Small intestine (tissue), 16 donors: ENCODE data around the gene LRG1. TPM values are rescaled to one million over a fixed set of nuclear protein-coding genes. Genes with fewer than 3 reads are reported as not detected.

ENCODE experiments used
- DNase-seq, 2 donors: peaks; one replicate each; pipeline versions ENCODE4 v3.0.0 to v3.0.0-alpha.2; 2013
- FAIRE-seq: peaks from 2 replicates; lab custom pipeline; 2012; peaks lifted over from hg19 to GRCh38; lab: Jason Lieb, UNC
- H3K27ac ChIP-seq, 3 donors: one replicate each; pipeline ENCODE4 v1.5.1; 2013; ENCODE audit warnings: low read length in 2 of 3, mild to moderate bottlenecking in 2 of 3, control low read depth in 1 of 3, inconsistent platforms in 1 of 3, low read depth in 1 of 3, moderate library complexity in 1 of 3
- H3K27me3 ChIP-seq, 3 donors: one replicate each; pipeline ENCODE4 v1.6.1; 2013; ENCODE audit warnings: low read length in 3 of 3, inconsistent platforms in 1 of 3; ENCODE audit not compliant: control insufficient read depth in 3 of 3, insufficient read depth in 3 of 3
- H3K36me3 ChIP-seq, 3 donors: one replicate each; pipeline ENCODE4 v1.6.1; 2013; ENCODE audit warnings: low read length in 3 of 3, inconsistent platforms in 1 of 3, low read depth in 1 of 3, mild to moderate bottlenecking in 1 of 3, moderate library complexity in 1 of 3; ENCODE audit not compliant: control insufficient read depth in 3 of 3, insufficient read depth in 2 of 3
- H3K4me1 ChIP-seq, 3 donors: one replicate each; pipeline ENCODE4 v1.6.1; 2013; ENCODE audit warnings: low read length in 2 of 3, inconsistent platforms in 1 of 3, low read depth in 1 of 3, mild to moderate bottlenecking in 1 of 3, moderate library complexity in 1 of 3; ENCODE audit not compliant: control insufficient read depth in 3 of 3, insufficient read depth in 2 of 3
- H3K4me3 ChIP-seq, 3 donors: one replicate each; pipeline ENCODE4 v1.5.1; 2013; ENCODE audit warnings: low read length in 3 of 3, control low read depth in 1 of 3, inconsistent platforms in 1 of 3, low read depth in 1 of 3, mild to moderate bottlenecking in 1 of 3, moderate library complexity in 1 of 3
- H3K9me3 ChIP-seq, 2 donors: one replicate each; pipeline ENCODE4 v1.6.1; 2013; ENCODE audit warnings: low read depth in 1 of 2, low read length in 1 of 2; ENCODE audit not compliant: control insufficient read depth in 2 of 2, insufficient read depth in 1 of 2
- WGBS, 3 donors: extraction: QIAGEN DNeasy Blood & Tissue Kit; methylation state at CpG; one replicate each; pipeline ENCODE4 v1.1.7; 2013; 5-methylcytosine and 5-hydroxymethylcytosine counted together
- long read RNA-seq, 10 donors: transcript quantifications; one replicate each; lab custom pipeline, GENCODE V29; 2026
- polyA plus RNA-seq, 4 donors: library from polyadenylated mRNA; stranded (reverse) in 3 of 4; unstranded in 1 of 4; fragments of 200-250 nt in 3 of 4; fragments of 120-200 nt in 1 of 4; gene quantifications; one replicate each; pipeline versions ENCODE4 v1.2.1 to v1.2.3, GENCODE V29; 2013
- donor health status: healthy with polysubstance abuse.
- donor health status: control.
- donor health status: control.
- donor health status: Bipolar disorder and iron deficiency.
- donor health status: healthy.

Gene LRG1
- polyA plus RNA-seq = 1 to 10 TPM in 2 of 4 donors, under 1 TPM in 2; 0.67 to 9.8 (median 2.6) TPM
- long read RNA-seq, donor 1 = 0 reads
- long read RNA-seq, donor 2, partial matches to known transcripts = 0 of 2 reads
- long read RNA-seq, donor 2, other reads (novel, unspliced or antisense) = 0 of 2 reads
- long read RNA-seq, donor 3, partial matches to known transcripts = 0 of 1 reads
- long read RNA-seq, donor 3, other reads (novel, unspliced or antisense) = 0 of 1 reads
- long read RNA-seq, donor 4 = 0 reads
- long read RNA-seq, donor 5 = 0 reads
- long read RNA-seq, donor 6, partial matches to known transcripts = 0 of 3 reads
- long read RNA-seq, donor 6, other reads (novel, unspliced or antisense) = 0 of 3 reads
- long read RNA-seq, donor 7, partial matches to known transcripts = 0 of 1 reads
- long read RNA-seq, donor 7, other reads (novel, unspliced or antisense) = 0 of 1 reads
- long read RNA-seq, donor 8 = 0 reads
- long read RNA-seq, donor 9 = 0 reads
- long read RNA-seq, donor 10, partial matches to known transcripts = 0 of 1 reads
- long read RNA-seq, donor 10, other reads (novel, unspliced or antisense) = 0 of 1 reads

GRCh38 chr19:4539693-4540581 is at the start of gene LRG1:
Gene LRG1 (minus strand): TSS chr19:4540036. CDS start chr19:4540013, 23 bp downstream.
- DNase-seq = peak; percentile 74 to 79
- Histone ChIP-seq H3K9me3 (peaks cover 0 to 8% of the 10 kb centered on the region in 2 donors), H3K4me3 (no peak within 1 kb of the TSS), H3K27me3 (peaks cover 0 to 9% (median 5%) of the 10 kb centered on the region in 3 donors), H3K4me1 (peaks cover 0 to 12% (median 0%) of the 10 kb centered on the region in 3 donors), H3K36me3 (no peaks in the 10 kb centered on the region), H3K27ac (peak within 1 kb of the TSS in 2 of 3 donors; percentile 35 to 85)
- no peak for FAIRE-seq
- 41 to 48% (median 46%) methylated on average over 14 of the region's 14 CpGs for WGBS, 3 donors

- Histone ChIP-seq H3K36me3 (no peaks in the 10 kb centered on the region), H3K4me1 (peaks cover 0 to 6% (median 0%) of the 10 kb centered on the region in 3 donors), H3K9me3 (no peaks in the 10 kb centered on the region), H3K27ac (no peak overlapping the region), H3K27me3 (peaks cover 5 to 57% (median 17%) of the 10 kb centered on the region in 3 donors), H3K4me3 (no peak overlapping the region)
- 55 to 65% (median 61%) methylated on average over 9 of the region's 9 CpGs for WGBS, 3 donors
- no peak for DNase-seq
- FAIRE-seq = no peak
Observed at GRCh38 chr19:4588291-4588761, 48.5 kb upstream of the LRG1 start.

GRCh38 chr19:4587527-4587926 is 47.7 kb upstream of the LRG1 start:
- Histone ChIP-seq H3K4me1 (peaks cover 0 to 6% (median 0%) of the 10 kb centered on the region in 3 donors), H3K4me3 (no peak overlapping the region), H3K36me3 (no peaks in the 10 kb centered on the region), H3K9me3 (no peaks in the 10 kb centered on the region), H3K27ac (no peak overlapping the region), H3K27me3 (peaks cover 10 to 56% (median 18%) of the 10 kb centered on the region in 3 donors)
- no peak for DNase-seq
- 78 to 81% (median 80%) methylated on average over 6 of the region's 6 CpGs for WGBS, 3 donors
- FAIRE-seq = no peak

- H3K27ac ChIP-seq = no peak overlapping the region
- H3K9me3 ChIP-seq = no peaks in the 10 kb centered on the region
- H3K4me3 ChIP-seq = no peak overlapping the region
- H3K27me3 ChIP-seq = peaks cover 16 to 63% (median 24%) of the 10 kb centered on the region in 3 donors
- WGBS, 3 donors = 67 to 80% (median 73%) methylated on average over 6 of the region's 6 CpGs
- peaks cover 0 to 6% (median 0%) of the 10 kb centered on the region in 3 donors for H3K4me1 ChIP-seq
- H3K36me3 ChIP-seq = no peaks in the 10 kb centered on the region
- FAIRE-seq (no peak), DNase-seq (no peak)
Observed at GRCh38 chr19:4586691-4587090, 46.9 kb upstream of the LRG1 start.

GRCh38 chr19:4586245-4586644 is 46.4 kb upstream of the LRG1 start:
- WGBS, 3 donors = 70 to 75% (median 71%) methylated on average over 6 of the region's 6 CpGs
- no peak for FAIRE-seq
- peaks cover 0 to 6% (median 0%) of the 10 kb centered on the region in 3 donors for H3K4me1 ChIP-seq

GRCh38 chr19:4585556-4585955 is 45.7 kb upstream of the LRG1 start:
- H3K4me3 ChIP-seq = no peak overlapping the region
- H3K36me3 ChIP-seq = no peaks in the 10 kb centered on the region
- H3K9me3 ChIP-seq = no peaks in the 10 kb centered on the region
- no peak overlapping the region for H3K27ac ChIP-seq
- FAIRE-seq (no peak), DNase-seq (no peak)
- WGBS, 3 donors = 70 to 94% (median 89%) methylated on average over 1 of the region's 1 CpG
- peaks cover 18 to 60% (median 21%) of the 10 kb centered on the region in 3 donors for H3K27me3 ChIP-seq
- peaks cover 0 to 6% (median 0%) of the 10 kb centered on the region in 3 donors for H3K4me1 ChIP-seq

More at GRCh38 chr19:4586245-4586644, 46.4 kb upstream of the LRG1 start:
- no peak overlapping the region for H3K4me3 ChIP-seq
- DNase-seq = no peak
- no peak overlapping the region for H3K27ac ChIP-seq
- no peaks in the 10 kb centered on the region for H3K36me3 ChIP-seq
- no peaks in the 10 kb centered on the region for H3K9me3 ChIP-seq
- H3K27me3 ChIP-seq = peaks cover 21 to 60% (median 24%) of the 10 kb centered on the region in 3 donors

- peaks cover 0 to 6% (median 0%) of the 10 kb centered on the region in 3 donors for H3K4me1 ChIP-seq
- WGBS, 3 donors = 5 to 7% (median 6%) methylated on average over 41 to 45 of the region's 45 CpGs
- FAIRE-seq (no peak), DNase-seq (no peak)
- peak overlapping the region in 1 of 3 donors; percentile 37 for H3K4me3 ChIP-seq
- H3K27me3 ChIP-seq = peaks cover 17 to 67% (median 25%) of the 10 kb centered on the region in 3 donors
- H3K27ac ChIP-seq = no peak overlapping the region
- no peaks in the 10 kb centered on the region for H3K9me3 ChIP-seq
- no peaks in the 10 kb centered on the region for H3K36me3 ChIP-seq
Observed at GRCh38 chr19:4584670-4585460, 45.0 kb upstream of the LRG1 start.
